CD4-positive, alpha-beta T cell treated with Interleukin-17A for 1 hour (primary cell): ENCODE data around the gene COG2.
"Not testable (repeated sequence)": the region's sequence is repeated elsewhere in the genome, so short reads cannot be mapped to it uniquely, and the experiment has no call there.

Experiments used
- DNase-seq: peaks from one replicate; pipeline ENCODE4 v3.0.0-alpha.2; 2020

Gene COG2

GRCh38 chr1:230702934-230703678, 60.8 kb downstream of the COG2 start:
- DNase-seq = no peak

GRCh38 chr1:230703679-230704385, 61.6 kb downstream of the COG2 start:
- DNase-seq = no peak

- no peak for DNase-seq
Measured at GRCh38 chr1:230704830-230705229, 62.5 kb downstream of the COG2 start.

- no peak for DNase-seq
Measured at GRCh38 chr1:230705289-230706019, 63.2 kb downstream of the COG2 start.

- DNase-seq = no peak
Measured at GRCh38 chr1:230706020-230706699, 63.9 kb downstream of the COG2 start.

- DNase-seq = no peak
Measured at GRCh38 chr1:230706887-230707731, 64.8 kb downstream of the COG2 start.

- no peak for DNase-seq
Measured at GRCh38 chr1:230707732-230708630, 65.7 kb downstream of the COG2 start.

- DNase-seq = no peak
Measured at GRCh38 chr1:230708631-230709580, 66.6 kb downstream of the COG2 start.

- no peak for DNase-seq
Measured at GRCh38 chr1:230709619-230710542, 67.6 kb downstream of the COG2 start.

GRCh38 chr1:230710543-230710904, 68.2 kb downstream of the COG2 start:
- no peak for DNase-seq

GRCh38 chr1:230711245-230711644, 69.0 kb downstream of the COG2 start:
- DNase-seq = no peak

- no peak for DNase-seq
Measured at GRCh38 chr1:230712470-230712942, 70.2 kb downstream of the COG2 start.

- DNase-seq = no peak
Measured at GRCh38 chr1:230713138-230713537, 70.9 kb downstream of the COG2 start.

GRCh38 chr1:230713547-230713914, 71.2 kb downstream of the COG2 start:
- DNase-seq = no peak

- DNase-seq = no peak
Measured at GRCh38 chr1:230713915-230714764, 71.9 kb downstream of the COG2 start, which contains the start of gene AGT. TSS of gene AGT (minus strand) at chr1:230714122. CDS start at chr1:230710823, 3,299 bp downstream.

GRCh38 chr1:230715510-230715909, 73.2 kb downstream of the COG2 start:
- DNase-seq = no peak

- DNase-seq = not testable (repeated sequence)
Measured at GRCh38 chr1:230716453-230716852, 74.2 kb downstream of the COG2 start.

GRCh38 chr1:230717251-230717650, 75.0 kb downstream of the COG2 start:
- no peak for DNase-seq
